Measurements from ENCODE around the gene MIA2. TPM values are rescaled to one million over a fixed set of nuclear protein-coding genes. Genes with fewer than 3 reads are reported as not detected.

MIA2 gene
- total and polyA plus RNA-seq, 9 donors = 11.7 to 21.9 (median 19.5) TPM

DNA sequence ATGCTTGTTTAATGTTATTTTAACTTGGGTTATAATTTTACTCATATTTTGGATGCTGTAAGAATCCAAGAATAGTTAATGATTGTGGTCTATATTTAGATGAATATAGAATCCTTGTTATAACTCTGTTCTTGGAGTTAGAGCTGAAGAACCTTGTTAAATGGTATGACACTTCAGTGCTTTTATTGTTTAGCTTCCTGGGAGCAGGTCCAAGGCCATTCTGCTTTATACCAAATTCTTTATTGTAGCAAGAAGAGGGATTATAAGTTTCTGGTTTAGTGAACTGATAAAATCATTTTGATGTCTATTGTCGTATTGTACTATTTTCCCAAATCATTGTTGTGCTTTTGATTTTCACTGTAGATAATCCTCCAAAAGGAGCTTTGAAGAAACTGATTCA lies 69.4 kb downstream of the MIA2 start:
- H3K36me3 ChIP-seq = no peaks in the 10 kb centered on the region
- H3K4me3 ChIP-seq = no peak overlapping the region
- no peaks in the 10 kb centered on the region for H3K9me3 ChIP-seq
- no peak for DNase-seq
- 39 to 56% (median 42%) methylated on average over 1 of the region's 1 CpG for WGBS, 3 donors
- H3K27me3 ChIP-seq = no peaks in the 10 kb centered on the region
- H3K27ac ChIP-seq = no peak overlapping the region
- no peak for TF ChIP-seq EP300 (IDR thresholded peaks at IDR 0.05)
- TF ChIP-seq, protein P1, sequence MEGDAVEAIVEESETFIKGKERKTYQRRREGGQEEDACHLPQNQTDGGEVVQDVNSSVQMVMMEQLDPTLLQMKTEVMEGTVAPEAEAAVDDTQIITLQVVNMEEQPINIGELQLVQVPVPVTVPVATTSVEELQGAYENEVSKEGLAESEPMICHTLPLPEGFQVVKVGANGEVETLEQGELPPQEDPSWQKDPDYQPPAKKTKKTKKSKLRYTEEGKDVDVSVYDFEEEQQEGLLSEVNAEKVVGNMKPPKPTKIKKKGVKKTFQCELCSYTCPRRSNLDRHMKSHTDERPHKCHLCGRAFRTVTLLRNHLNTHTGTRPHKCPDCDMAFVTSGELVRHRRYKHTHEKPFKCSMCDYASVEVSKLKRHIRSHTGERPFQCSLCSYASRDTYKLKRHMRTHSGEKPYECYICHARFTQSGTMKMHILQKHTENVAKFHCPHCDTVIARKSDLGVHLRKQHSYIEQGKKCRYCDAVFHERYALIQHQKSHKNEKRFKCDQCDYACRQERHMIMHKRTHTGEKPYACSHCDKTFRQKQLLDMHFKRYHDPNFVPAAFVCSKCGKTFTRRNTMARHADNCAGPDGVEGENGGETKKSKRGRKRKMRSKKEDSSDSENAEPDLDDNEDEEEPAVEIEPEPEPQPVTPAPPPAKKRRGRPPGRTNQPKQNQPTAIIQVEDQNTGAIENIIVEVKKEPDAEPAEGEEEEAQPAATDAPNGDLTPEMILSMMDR (IDR thresholded peaks at IDR 0.05) = no peak
- TF ChIP-seq POLR2A (IDR thresholded peaks at IDR 0.05) = no peak
- intact Hi-C loops (cut with DNase I) = no loop called here
- no peaks in the 10 kb centered on the region for H3K4me1 ChIP-seq (ENCODE audit: insufficient read depth)

DNA sequence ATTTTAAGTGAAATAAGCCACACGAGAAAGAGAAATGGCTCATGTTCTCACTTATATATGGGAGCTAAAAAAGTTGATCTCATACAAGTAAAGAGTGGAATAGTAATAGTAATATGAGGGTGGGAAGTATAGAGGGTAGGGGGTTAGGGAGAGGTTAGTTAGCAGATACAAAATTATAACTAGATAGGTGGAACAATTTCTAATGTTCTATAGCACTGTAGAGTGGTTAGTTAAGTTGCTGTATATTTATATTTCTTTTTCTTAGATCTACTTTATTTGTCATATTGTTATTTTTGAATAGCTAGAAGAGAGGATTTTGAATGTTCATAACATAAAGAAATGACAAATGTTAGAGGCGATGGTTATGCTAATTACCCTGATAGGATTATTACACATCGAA lies 74.1 kb downstream of the MIA2 start:
- 91 to 95% (median 95%) methylated on average over 3 of the region's 3 CpGs for WGBS, 3 donors
- Histone ChIP-seq H3K36me3 (no peaks in the 10 kb centered on the region), H3K9me3 (no peaks in the 10 kb centered on the region), H3K4me3 (no peak overlapping the region), H3K27me3 (no peaks in the 10 kb centered on the region), H3K4me1 (ENCODE audit: insufficient read depth) (no peaks in the 10 kb centered on the region), H3K27ac (no peak overlapping the region)
- intact Hi-C loops (cut with DNase I) = no loop called here
- no peak for DNase-seq
- TF ChIP-seq, protein P1 (IDR thresholded peaks at IDR 0.05) = no peak
- TF ChIP-seq POLR2A (IDR thresholded peaks at IDR 0.05) = no peak
- TF ChIP-seq EP300 (IDR thresholded peaks at IDR 0.05) = no peak

DNA sequence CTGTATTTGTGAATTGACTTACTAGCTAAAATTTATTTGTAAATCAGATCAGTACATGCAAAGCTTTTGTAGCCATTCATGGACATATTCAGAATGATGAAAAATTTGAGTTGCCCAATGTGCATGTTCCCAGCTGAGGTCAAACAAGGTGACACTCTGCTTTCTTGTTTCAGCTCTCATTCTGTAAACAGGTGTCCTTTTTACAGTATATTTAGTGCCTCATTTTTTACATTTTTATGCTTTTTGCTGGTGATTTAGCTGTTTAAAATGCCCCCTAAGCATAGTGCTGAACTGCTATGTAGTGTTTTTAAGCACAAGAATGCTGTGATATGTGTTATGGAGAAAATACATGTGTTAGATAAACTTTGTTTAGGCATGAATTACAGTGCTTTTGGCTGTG lies 76.3 kb downstream of the MIA2 start:
- intact Hi-C loops (cut with DNase I) = no loop called here
- TF ChIP-seq EP300 (IDR thresholded peaks at IDR 0.05) (no peak), POLR2A (IDR thresholded peaks at IDR 0.05) (no peak)
- TF ChIP-seq, protein P1 (IDR thresholded peaks at IDR 0.05) = no peak
- H3K36me3 ChIP-seq = no peaks in the 10 kb centered on the region
- no peak overlapping the region for H3K4me3 ChIP-seq
- DNase-seq = no peak
- H3K27me3 ChIP-seq = no peaks in the 10 kb centered on the region
- H3K27ac ChIP-seq = no peak overlapping the region
- H3K9me3 ChIP-seq = no peaks in the 10 kb centered on the region
- H3K4me1 ChIP-seq (ENCODE audit: insufficient read depth) = no peaks in the 10 kb centered on the region

DNA sequence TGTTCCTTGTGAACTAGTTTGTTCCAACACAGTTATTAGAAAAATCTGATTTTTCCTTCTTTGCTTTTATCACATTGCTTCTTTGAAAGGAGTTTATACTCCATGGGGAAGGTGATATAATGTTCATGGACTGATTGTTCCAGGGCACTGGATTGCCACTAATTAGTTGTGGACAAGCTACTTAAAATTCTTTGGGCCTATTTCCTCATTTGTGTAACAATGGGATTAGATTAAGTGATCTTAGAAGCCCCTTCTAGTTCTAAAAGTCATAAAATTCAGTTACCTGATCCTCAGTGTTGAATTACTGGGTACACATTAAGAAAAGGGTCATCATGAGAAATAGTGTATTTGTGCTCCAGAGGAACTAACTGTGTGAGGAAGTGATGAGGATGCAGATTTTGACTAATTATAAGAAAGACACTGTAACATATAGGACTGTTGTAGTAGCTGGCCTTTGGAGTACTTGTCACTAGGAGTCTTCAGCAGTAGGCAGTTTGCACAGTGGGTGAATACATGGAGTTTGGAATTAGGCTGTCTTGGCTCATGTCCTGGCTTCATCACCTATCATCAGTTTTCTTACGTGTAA lies 82.2 kb downstream of the MIA2 start:
- Histone ChIP-seq H3K9me3 (no peaks in the 10 kb centered on the region), H3K36me3 (no peaks in the 10 kb centered on the region), H3K4me3 (no peak overlapping the region), H3K27ac (no peak overlapping the region), H3K27me3 (no peaks in the 10 kb centered on the region), H3K4me1 (ENCODE audit: insufficient read depth) (no peaks in the 10 kb centered on the region)
- DNase-seq = no peak
- intact Hi-C loops (cut with DNase I) = no loop called here
- WGBS, 3 donors = 85 to 91% (median 89%) methylated on average over 1 of the region's 1 CpG
- TF ChIP-seq EP300 (IDR thresholded peaks at IDR 0.05) = no peak
- TF ChIP-seq, protein P1 (IDR thresholded peaks at IDR 0.05) = no peak
- no peak for TF ChIP-seq POLR2A (IDR thresholded peaks at IDR 0.05)

Data from ovary (tissue), 9 donors.